WI38 (cell line): ENCODE data around the gene BCOR.

Source experiments
- H3K4me3 ChIP-seq: 2 replicates; pipeline ENCODE4 v1.5.1; 2011; ENCODE audit warnings: low read depth, mild to moderate bottlenecking, control low read depth, low read length
- TF ChIP-seq, protein P1 (sequence below): IDR thresholded peaks from 2 replicates; pipeline ENCODE4 v1.5.1; 2012; ENCODE audit warnings: low read depth, mild to moderate bottlenecking, control low read depth, low read length

BCOR gene

DNA sequence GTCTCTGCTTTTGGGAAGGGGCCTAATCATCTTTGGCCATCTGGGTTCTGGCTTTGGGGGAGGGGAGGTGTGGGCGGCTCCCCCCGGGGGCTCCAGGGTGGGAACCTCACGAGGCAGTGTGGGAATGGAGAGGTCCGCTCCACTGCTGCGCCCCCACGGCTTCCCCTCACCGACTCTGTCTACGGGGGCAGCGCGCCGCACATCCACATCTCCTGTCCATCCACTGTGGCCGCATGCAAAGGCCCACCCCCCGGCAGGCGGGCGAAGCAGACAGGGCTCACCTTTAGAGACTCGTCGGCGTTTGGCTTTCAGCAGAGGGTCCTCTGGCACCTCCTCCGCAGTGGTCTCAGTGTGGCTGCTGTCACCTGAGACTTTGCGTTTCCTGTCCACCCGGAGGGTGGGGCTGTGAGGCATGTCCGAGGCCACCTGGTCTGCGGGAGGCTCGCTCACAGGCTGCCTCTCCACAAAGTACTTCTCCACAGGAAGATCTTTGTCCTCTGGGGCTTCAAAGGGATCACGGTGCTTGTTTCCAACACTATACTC lies 33.6 kb downstream of the BCOR start:
- TF ChIP-seq, protein P1, sequence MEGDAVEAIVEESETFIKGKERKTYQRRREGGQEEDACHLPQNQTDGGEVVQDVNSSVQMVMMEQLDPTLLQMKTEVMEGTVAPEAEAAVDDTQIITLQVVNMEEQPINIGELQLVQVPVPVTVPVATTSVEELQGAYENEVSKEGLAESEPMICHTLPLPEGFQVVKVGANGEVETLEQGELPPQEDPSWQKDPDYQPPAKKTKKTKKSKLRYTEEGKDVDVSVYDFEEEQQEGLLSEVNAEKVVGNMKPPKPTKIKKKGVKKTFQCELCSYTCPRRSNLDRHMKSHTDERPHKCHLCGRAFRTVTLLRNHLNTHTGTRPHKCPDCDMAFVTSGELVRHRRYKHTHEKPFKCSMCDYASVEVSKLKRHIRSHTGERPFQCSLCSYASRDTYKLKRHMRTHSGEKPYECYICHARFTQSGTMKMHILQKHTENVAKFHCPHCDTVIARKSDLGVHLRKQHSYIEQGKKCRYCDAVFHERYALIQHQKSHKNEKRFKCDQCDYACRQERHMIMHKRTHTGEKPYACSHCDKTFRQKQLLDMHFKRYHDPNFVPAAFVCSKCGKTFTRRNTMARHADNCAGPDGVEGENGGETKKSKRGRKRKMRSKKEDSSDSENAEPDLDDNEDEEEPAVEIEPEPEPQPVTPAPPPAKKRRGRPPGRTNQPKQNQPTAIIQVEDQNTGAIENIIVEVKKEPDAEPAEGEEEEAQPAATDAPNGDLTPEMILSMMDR, result no peak
- no peak overlapping the region for H3K4me3 ChIP-seq

DNA sequence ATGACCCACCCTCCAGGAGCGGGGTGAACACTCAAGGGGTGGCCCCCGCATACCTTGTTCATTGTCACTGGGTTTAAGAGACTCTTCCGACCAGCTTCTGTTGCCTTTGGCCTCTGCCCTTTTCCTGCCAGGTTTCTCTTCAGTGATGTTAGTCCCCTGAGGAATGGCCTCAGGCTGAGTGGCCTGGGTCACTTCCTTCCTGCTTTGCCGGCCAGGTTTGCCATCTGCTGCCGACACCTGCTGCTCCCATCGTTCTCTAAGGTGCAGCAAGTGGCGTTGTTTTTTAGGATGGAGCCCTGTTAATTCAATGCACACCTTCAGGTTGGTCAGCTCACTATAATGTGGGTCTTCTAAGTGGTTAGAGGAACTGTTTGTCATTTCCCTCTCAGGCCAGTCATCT lies 34.2 kb downstream of the BCOR start:
- H3K4me3 ChIP-seq, result no peak overlapping the region
- TF ChIP-seq, protein P1, result no peak

DNA sequence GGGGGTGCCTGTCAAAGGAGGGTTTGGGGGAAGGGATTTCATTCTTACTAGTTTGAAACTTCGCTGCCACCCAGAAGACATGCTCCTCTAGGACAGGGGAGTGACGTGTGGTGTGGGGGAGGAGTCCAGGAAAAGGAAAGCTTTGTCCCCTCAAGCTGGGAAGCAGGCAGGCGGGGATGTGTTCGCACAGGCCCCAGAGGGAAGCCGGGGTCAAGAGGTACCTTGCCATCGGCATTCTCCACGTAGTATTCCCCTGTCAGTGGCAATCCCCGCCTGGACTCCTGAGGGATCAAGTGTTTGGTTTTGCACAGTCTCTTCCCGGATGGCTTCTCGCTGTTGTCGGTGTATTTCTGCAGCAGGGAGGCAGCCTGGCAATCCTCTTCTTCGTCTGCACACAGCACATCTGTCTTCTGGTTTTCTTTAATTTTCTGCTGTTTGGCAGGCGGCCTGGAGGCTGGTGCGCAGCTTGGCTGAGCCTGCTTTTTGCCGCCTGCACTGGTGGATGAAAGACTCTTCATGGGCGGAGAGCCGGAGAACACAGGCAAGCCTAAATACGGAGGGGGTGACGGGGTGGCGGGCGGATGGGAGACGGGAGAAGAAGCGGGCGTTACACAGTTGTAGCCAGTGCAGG lies 35.1 kb downstream of the BCOR start:
- TF ChIP-seq, protein P1, result no peak
- no peak overlapping the region for H3K4me3 ChIP-seq

DNA sequence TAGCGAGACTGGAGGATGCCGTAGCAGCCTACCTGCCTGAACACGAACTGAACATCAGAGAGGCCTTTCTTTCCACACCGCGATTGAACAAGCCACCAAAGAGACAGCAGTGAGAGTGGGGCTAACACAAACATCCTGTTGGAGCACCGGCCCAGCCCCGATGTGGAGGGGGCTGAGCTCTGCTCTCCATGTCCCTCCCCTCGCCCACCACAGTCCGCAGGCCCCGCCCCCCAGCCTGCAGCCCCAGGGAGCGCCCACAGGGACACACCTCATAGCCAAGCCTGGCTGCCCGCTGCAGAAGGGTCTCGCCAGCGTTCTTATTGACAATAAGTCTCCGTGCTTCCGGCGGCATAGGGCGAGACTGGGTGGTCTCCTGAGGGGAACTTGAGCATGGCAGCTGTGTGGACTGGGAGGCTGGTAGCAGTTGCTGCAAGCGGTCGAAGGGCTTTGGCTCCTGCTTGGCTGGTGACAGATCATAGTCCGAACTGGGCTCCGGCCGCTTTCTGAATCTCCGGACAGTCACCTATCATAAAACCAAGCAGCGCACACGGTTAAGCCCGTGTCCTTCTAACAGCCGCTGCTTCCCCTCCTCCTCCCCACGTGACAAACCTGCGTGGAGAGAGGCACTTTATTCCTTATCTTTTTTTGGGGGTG lies 35.8 kb downstream of the BCOR start:
- TF ChIP-seq, protein P1, result no peak
- no peak overlapping the region for H3K4me3 ChIP-seq

DNA sequence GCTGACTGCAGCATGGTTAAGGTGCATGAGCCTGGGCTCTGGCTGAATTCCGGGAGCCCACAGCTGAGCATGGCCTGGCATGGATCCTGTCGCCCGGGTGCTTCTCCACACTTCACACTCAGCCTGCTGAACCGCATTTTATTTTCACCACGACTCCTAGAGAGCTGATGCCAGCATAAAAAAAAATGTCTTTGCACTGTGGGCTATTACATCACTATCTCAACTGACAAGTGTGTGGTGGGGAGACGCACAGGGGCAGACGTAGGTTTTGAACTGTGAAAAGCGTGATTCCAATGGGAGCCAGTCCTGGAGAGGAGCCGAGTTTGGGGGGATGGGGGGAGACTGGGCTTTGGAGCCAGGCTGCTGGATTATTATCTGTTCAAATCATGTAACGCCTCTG lies 36.8 kb downstream of the BCOR start:
- TF ChIP-seq, protein P1, result no peak
- no peak overlapping the region for H3K4me3 ChIP-seq

DNA sequence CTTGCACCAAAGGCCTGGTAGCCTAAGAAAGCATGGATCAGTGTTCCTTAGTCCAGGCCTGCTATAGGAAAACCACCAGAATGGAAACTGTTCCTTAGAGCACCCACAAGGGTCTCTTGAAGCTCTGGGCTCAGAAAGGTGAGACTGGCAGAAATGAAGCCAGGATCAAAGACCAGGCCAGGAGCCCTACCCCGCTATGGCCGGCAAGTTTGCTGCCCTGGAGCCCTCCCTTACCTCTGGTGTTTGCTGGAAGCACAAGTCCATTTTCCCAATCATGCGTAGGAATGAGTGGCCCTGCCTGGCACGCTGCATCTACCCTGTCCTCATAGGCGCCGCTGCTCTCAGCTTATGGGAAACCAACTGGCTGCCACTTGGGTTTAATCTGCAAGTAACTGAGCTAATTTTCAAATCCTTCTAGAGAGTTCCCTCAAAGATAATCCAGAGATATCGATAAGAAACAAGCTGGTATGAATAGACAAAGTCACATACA lies 37.4 kb downstream of the BCOR start:
- H3K4me3 ChIP-seq, result no peak overlapping the region
- TF ChIP-seq, protein P1, result no peak

DNA sequence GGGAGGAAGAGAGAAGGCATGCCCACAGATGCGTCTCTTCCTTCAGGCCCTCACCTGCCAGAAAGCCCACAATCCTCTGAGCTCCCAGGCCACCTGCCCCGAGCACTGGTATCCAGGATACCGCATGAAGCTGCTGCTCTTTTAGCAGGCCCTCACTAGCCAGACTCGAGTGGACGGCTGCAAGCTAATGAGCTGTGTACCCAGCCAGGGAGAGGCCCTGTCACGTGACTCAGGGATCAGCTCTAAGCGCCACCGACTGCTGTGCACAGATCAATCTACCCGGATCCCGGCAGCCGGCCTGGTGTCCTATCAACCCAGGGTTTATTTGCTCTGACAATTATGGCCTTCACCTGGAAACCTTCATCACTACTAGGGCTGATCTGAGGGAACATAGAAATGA lies 39.0 kb downstream of the BCOR start:
- H3K4me3 ChIP-seq, result no peak overlapping the region

More for the DNA sequence above, 39.0 kb downstream of the BCOR start:
- TF ChIP-seq, protein P1, result no peak
